Retinal pigment epithelial cell (primary cell): ENCODE results near the gene FER.
"Not testable (repeated sequence)": the region's sequence is repeated elsewhere in the genome, so short reads cannot be mapped to it uniquely, and the experiment has no call there.

Source experiments
- DNase-seq: peaks from one replicate; pipeline ENCODE4 v3.0.0-alpha.2; 2010; ENCODE audit warnings: low read depth
- H3K4me3 ChIP-seq: 2 replicates; pipeline ENCODE4 v1.5.1; 2011; ENCODE audit warnings: mild to moderate bottlenecking, low read length, control low read depth, moderate library complexity
- TF ChIP-seq, protein P1 (sequence below): conservative IDR thresholded peaks from 2 replicates; pipeline ENCODE4 v1.5.1; 2011; ENCODE audit warnings: low read depth, low read length, control low read depth, inconsistent platforms

Gene FER

GRCh38 chr5:108822211-108822947 is 74.7 kb downstream of the FER start:
- H3K4me3 ChIP-seq, result no peak overlapping the region
- no peak for DNase-seq
- TF ChIP-seq, protein P1, sequence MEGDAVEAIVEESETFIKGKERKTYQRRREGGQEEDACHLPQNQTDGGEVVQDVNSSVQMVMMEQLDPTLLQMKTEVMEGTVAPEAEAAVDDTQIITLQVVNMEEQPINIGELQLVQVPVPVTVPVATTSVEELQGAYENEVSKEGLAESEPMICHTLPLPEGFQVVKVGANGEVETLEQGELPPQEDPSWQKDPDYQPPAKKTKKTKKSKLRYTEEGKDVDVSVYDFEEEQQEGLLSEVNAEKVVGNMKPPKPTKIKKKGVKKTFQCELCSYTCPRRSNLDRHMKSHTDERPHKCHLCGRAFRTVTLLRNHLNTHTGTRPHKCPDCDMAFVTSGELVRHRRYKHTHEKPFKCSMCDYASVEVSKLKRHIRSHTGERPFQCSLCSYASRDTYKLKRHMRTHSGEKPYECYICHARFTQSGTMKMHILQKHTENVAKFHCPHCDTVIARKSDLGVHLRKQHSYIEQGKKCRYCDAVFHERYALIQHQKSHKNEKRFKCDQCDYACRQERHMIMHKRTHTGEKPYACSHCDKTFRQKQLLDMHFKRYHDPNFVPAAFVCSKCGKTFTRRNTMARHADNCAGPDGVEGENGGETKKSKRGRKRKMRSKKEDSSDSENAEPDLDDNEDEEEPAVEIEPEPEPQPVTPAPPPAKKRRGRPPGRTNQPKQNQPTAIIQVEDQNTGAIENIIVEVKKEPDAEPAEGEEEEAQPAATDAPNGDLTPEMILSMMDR, result no peak

GRCh38 chr5:108827131-108827530 is 79.4 kb downstream of the FER start:
- TF ChIP-seq, protein P1, result no peak
- DNase-seq, result no peak
- no peak overlapping the region for H3K4me3 ChIP-seq

- TF ChIP-seq, protein P1, result no peak
- no peak overlapping the region for H3K4me3 ChIP-seq
Observed at GRCh38 chr5:108830705-108831276, 83.1 kb downstream of the FER start.

GRCh38 chr5:108836492-108836891 is 88.8 kb downstream of the FER start:
- no peak overlapping the region for H3K4me3 ChIP-seq
- TF ChIP-seq, protein P1, result no peak
- no peak for DNase-seq

More at GRCh38 chr5:108830705-108831276, 83.1 kb downstream of the FER start:
- DNase-seq, result no peak

DNA sequence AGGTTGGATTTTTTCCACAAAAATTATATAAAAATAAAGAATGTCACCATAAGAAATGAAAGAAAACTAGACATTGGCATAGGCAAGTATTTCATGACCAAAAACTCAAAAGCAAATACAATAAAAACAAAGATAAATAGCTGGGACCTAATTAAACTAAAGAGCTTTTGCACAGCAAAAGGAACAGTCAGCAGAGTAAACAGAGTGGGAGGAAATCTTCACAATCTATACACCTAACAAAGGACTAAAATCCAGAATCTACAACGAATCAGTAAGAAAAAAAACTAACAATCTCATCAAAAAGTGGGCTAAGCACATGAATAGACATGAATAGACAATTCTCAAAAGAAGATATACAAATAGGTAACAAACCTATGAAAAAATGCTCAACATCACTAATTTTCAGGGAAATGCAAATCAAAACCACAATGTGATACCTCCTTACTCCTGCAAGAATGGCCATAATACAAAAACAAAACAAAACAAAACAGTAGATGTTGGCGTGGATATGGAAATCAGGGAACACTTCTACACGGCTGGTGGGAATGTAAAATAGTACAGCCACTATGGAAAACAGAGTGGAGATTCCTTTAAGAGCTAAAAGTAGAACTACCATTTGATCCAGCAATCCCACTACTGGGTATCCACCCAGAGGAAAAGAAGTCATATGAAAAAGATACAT is 94.7 kb downstream of the FER start:
- H3K4me3 ChIP-seq, DNase-seq: not testable (repeated sequence)

GRCh38 chr5:108851129-108851528 is 103.4 kb downstream of the FER start:
- DNase-seq, H3K4me3 ChIP-seq: not testable (repeated sequence)

DNA sequence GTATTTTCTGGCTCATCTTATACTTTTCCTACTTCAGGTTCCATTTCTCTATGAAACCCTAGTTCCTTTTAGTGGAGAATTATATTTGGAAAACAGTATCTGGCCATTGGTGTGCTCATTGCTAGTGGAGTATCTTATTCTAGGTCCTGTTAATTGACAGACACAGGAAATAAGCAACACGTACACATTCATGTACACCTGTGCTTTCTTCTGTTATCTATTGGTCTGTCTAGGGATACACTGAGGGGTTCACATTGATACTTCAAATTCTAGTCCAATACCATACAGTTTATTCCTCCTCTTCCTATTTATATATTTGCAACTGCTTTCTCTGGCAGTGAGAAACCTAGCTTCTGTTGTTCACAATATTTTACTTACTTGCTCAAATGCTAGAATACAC is 110.2 kb downstream of the FER start:
- DNase-seq, result no peak
- H3K4me3 ChIP-seq, result no peak overlapping the region
- TF ChIP-seq, protein P1, result no peak

DNA sequence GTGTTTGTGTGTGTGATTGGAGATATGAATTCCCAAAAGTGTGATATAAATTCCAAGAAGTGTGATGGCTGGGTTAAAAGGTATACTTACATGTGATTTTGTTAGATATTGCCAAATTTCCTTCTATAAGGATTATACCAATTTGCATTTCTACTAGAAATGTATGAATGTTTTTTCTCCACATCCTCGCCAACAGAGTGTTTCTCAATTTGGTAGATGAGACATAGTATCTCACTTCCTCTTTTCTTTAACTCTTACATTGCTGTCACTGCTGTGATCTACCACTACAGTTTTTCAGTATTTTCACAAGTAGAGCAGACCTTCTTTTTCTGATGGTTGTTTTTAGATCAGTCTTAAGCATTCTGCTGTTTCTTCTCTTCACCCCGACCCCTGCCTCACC is 111.3 kb downstream of the FER start:
- no peak for DNase-seq
- TF ChIP-seq, protein P1, result no peak
- H3K4me3 ChIP-seq, result no peak overlapping the region
